HL-60 (cell line): Measurements from ENCODE around the gene CDK17.

Experiments
- DNase-seq, 2 experiments: peaks; one replicate each; pipeline ENCODE4 v3.0.0-alpha.2; 2010 to 2020; ENCODE audit warnings: low read depth in 1 of 2, low spot score in 1 of 2
- H3K27ac ChIP-seq: fragments of 250-450 bp; sonication (Bioruptor Pico); replicated peaks from 2 replicates; pipeline ENCODE4 v1.5.1; 2020; ENCODE audit warnings: mild to moderate bottlenecking, moderate library complexity
- H3K27me3 ChIP-seq: fragments of 250-450 bp; sonication (Bioruptor Pico); 2 replicates; pipeline ENCODE4 v1.5.1; 2021; ENCODE audit warnings: mild to moderate bottlenecking, moderate library complexity; ENCODE audit not compliant: insufficient read depth, poor library complexity, severe bottlenecking
- H3K4me3 ChIP-seq: replicated peaks from 2 replicates; pipeline ENCODE4 v1.5.1; 2011; ENCODE audit warnings: mild to moderate bottlenecking, control low read depth, low read length; ENCODE audit not compliant: insufficient read depth
- GABPA ChIP-seq: IDR thresholded peaks from 2 replicates; pipeline ENCODE4 v1.6.1; 2012; ENCODE audit warnings: low read depth
- POLR2AphosphoS5 ChIP-seq: IDR thresholded peaks from 2 replicates; pipeline ENCODE4 v1.6.1; 2012; ENCODE audit warnings: low read depth
- REST ChIP-seq: IDR thresholded peaks from 2 replicates; pipeline ENCODE4 v1.6.1; 2012; ENCODE audit warnings: low read depth; ENCODE audit not compliant: insufficient replicate concordance
- SPI1 ChIP-seq: IDR thresholded peaks from 2 replicates; pipeline ENCODE4 v1.6.1; 2012; ENCODE audit warnings: low read depth, mild to moderate bottlenecking, borderline replicate concordance
- TF ChIP-seq, protein P1 (sequence below): IDR thresholded peaks from one replicate; pipeline ENCODE4 v1.5.1; 2011; ENCODE audit warnings: low read length, control low read depth, inconsistent platforms; ENCODE audit not compliant: insufficient read depth

CDK17 gene

GRCh38 chr12:96313606-96314005 is 86.6 kb downstream of the CDK17 start:
- no peak overlapping the region for H3K27ac ChIP-seq
- H3K27me3 ChIP-seq = no peaks in the 10 kb centered on the region
- no peak for DNase-seq
- TF ChIP-seq REST = no peak
- TF ChIP-seq POLR2AphosphoS5 = no peak
- TF ChIP-seq, protein P1, sequence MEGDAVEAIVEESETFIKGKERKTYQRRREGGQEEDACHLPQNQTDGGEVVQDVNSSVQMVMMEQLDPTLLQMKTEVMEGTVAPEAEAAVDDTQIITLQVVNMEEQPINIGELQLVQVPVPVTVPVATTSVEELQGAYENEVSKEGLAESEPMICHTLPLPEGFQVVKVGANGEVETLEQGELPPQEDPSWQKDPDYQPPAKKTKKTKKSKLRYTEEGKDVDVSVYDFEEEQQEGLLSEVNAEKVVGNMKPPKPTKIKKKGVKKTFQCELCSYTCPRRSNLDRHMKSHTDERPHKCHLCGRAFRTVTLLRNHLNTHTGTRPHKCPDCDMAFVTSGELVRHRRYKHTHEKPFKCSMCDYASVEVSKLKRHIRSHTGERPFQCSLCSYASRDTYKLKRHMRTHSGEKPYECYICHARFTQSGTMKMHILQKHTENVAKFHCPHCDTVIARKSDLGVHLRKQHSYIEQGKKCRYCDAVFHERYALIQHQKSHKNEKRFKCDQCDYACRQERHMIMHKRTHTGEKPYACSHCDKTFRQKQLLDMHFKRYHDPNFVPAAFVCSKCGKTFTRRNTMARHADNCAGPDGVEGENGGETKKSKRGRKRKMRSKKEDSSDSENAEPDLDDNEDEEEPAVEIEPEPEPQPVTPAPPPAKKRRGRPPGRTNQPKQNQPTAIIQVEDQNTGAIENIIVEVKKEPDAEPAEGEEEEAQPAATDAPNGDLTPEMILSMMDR = no peak
- TF ChIP-seq GABPA = no peak
- TF ChIP-seq SPI1 = no peak
- no peak overlapping the region for H3K4me3 ChIP-seq

DNA sequence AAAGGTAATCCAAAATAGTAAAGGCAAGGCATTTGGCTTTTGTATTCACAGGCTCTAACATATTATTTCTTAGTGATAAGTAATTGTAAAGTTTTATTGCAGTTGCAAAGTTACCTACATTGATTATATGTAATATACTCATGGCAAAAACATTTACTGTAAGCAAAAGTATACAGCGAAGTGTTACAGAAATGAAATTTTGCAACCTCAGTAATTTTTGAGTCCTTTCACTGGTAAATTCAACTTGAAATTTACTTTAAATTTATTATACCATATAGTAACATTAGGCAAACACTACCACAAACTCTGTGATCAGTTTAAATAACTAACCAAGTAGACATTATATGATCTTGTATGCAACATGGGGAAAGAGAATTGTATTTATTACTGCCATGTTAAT is 89.0 kb downstream of the CDK17 start:
- Histone ChIP-seq H3K27me3 (no peaks in the 10 kb centered on the region), H3K4me3 (no peak overlapping the region), H3K27ac (no peak overlapping the region)
- TF ChIP-seq POLR2AphosphoS5 = no peak
- TF ChIP-seq SPI1 = no peak
- no peak for TF ChIP-seq REST
- TF ChIP-seq, protein P1 = no peak
- TF ChIP-seq GABPA = no peak
- no peak for DNase-seq

DNA sequence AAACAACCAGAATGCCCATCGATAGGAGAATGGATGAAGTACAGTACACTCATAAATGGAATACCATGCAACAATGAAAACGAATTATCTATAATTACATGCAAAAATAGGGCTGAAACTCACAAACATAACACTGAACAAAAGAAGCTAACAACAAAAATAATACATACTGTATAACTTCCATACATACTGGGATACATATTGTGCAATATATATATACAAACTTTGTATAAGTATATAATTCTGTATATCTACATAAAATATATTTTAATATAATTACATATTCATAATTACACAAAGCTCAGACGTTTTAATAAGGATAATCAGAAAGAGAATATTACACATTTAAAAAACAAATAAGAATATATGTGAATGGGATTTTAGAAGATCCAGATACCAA is 90.2 kb downstream of the CDK17 start:
- no peak overlapping the region for H3K27ac ChIP-seq
- H3K4me3 ChIP-seq = no peak overlapping the region
- no peak for DNase-seq
- H3K27me3 ChIP-seq = no peaks in the 10 kb centered on the region
- TF ChIP-seq GABPA (no peak), SPI1 (no peak), POLR2AphosphoS5 (no peak), REST (no peak)
- TF ChIP-seq, protein P1 = no peak
